GM23338 (cell line): Measurements from ENCODE around the gene SYNGR4. TPM values are rescaled to one million over a fixed set of nuclear protein-coding genes. Genes with fewer than 3 reads are reported as not detected.

Experiments used
- ATAC-seq: fragments of 200-7000 bp; cut with Tn5 transposase; 3 replicates; pipeline ENCODE4 v1.9.1; 2020
- DNase-seq: peaks from one replicate; pipeline ENCODE4 v3.0.0-alpha.2; 2015; ENCODE audit warnings: low spot score
- H2AFZ ChIP-seq: fragments of 200-600 bp; sonication (generic); 2 replicates; pipeline ENCODE4 v1.8.0; 2016; ENCODE audit warnings: antibody characterized with exemption, mild to moderate bottlenecking, moderate library complexity
- H3F3A ChIP-seq: fragments of 200-600 bp; sonication (generic); replicated peaks from 2 replicates; pipeline ENCODE4 v1.8.0; 2017; ENCODE audit warnings: antibody characterized with exemption, mixed run types, low read depth
- H3K27ac ChIP-seq: fragments of 200-600 bp; sonication (generic); 2 replicates; pipeline ENCODE4 v1.6.1; 2016; ENCODE audit warnings: low read depth
- H3K27me3 ChIP-seq: fragments of 200-600 bp; sonication (generic); 2 replicates; pipeline ENCODE4 v1.8.0; 2016; ENCODE audit warnings: mild to moderate bottlenecking, mixed run types, moderate library complexity; ENCODE audit not compliant: insufficient read depth
- H3K36me3 ChIP-seq: fragments of 200-600 bp; sonication (generic); 2 replicates; pipeline ENCODE4 v1.8.0; 2016; ENCODE audit warnings: mild to moderate bottlenecking; ENCODE audit not compliant: insufficient read depth
- H3K4me1 ChIP-seq: fragments of 200-600 bp; sonication (generic); 2 replicates; pipeline ENCODE4 v1.8.0; 2016; ENCODE audit warnings: mild to moderate bottlenecking, moderate library complexity; ENCODE audit not compliant: insufficient read depth
- H3K4me2 ChIP-seq: fragments of 200-600 bp; sonication (generic); 2 replicates; pipeline ENCODE4 v1.7.1; 2017; ENCODE audit warnings: mixed run types
- H3K4me3 ChIP-seq: fragments of 200-600 bp; sonication (generic); 2 replicates; pipeline ENCODE4 v1.6.1; 2016; ENCODE audit warnings: mixed run types
- H3K79me2 ChIP-seq: fragments of 200-600 bp; sonication (generic); replicated peaks from 2 replicates; pipeline ENCODE4 v1.8.0; 2017; ENCODE audit warnings: mild to moderate bottlenecking; ENCODE audit not compliant: insufficient read depth
- H3K9me2 ChIP-seq: fragments of 200-600 bp; sonication (generic); 2 replicates; pipeline ENCODE4 v1.8.0; 2017; ENCODE audit not compliant: insufficient read depth
- H4K20me1 ChIP-seq: fragments of 200-600 bp; sonication (generic); replicated peaks from 2 replicates; pipeline ENCODE4 v1.8.0; 2017; ENCODE audit warnings: mild to moderate bottlenecking; ENCODE audit not compliant: insufficient read depth
- H3K27ac Mint-ChIP-seq: 2 replicates; pipeline ENCODE4 v1.8.0; 2020; ENCODE audit warnings: inconsistent platforms, mild to moderate bottlenecking, moderate library complexity, mixed read lengths
- H3K27me3 Mint-ChIP-seq: 3 replicates; pipeline ENCODE4 v1.8.0; 2022; ENCODE audit warnings: low read depth, mild to moderate bottlenecking, moderate library complexity, mixed read lengths, inconsistent platforms; ENCODE audit not compliant: insufficient read depth, poor library complexity
- H3K36me3 Mint-ChIP-seq: 3 replicates; pipeline ENCODE4 v1.8.0; 2021; ENCODE audit warnings: low read depth, mild to moderate bottlenecking, inconsistent platforms, moderate library complexity, mixed read lengths
- H3K4me1 Mint-ChIP-seq: 3 replicates; pipeline ENCODE4 v1.8.0; 2020; ENCODE audit warnings: mild to moderate bottlenecking, inconsistent platforms, mixed read lengths
- H3K4me3 Mint-ChIP-seq: 3 replicates; pipeline ENCODE4 v1.8.0; 2021; ENCODE audit warnings: moderate library complexity, mild to moderate bottlenecking, inconsistent platforms, mixed read lengths
- H3K9me3 Mint-ChIP-seq: 3 replicates; pipeline ENCODE4 v1.8.0; 2020; ENCODE audit warnings: moderate library complexity, mild to moderate bottlenecking, inconsistent platforms, mixed read lengths
- CREB1 ChIP-seq: fragments of 250-450 bp; sonication (Bioruptor Pico); IDR thresholded peaks from 2 replicates; pipeline ENCODE4 v1.5.0; 2020; ENCODE audit warnings: low read depth, mild to moderate bottlenecking, moderate library complexity
- EZH2 ChIP-seq: fragments of 200-600 bp; sonication (generic); IDR thresholded peaks from one replicate; pipeline ENCODE4 v1.8.0; 2017; ENCODE audit warnings: antibody characterized with exemption, mild to moderate bottlenecking, low read depth; ENCODE audit not compliant: unreplicated experiment
- JUNB ChIP-seq: IDR thresholded peaks from one replicate; pipeline ENCODE4 v1.6.1; 2016; ENCODE audit warnings: antibody characterized with exemption; ENCODE audit not compliant: unreplicated experiment
- POLR2AphosphoS5 ChIP-seq: IDR thresholded peaks from 2 replicates; pipeline ENCODE4 v1.6.1; 2016; ENCODE audit warnings: antibody characterized with exemption, low read depth
- ZNF114 ChIP-seq: fragments of 250-450 bp; sonication (Bioruptor Pico); IDR thresholded peaks from 2 replicates; pipeline ENCODE4 v1.5.0; 2020; ENCODE audit warnings: mild to moderate bottlenecking, moderate library complexity
- ZNF331 ChIP-seq: fragments of 250-450 bp; sonication (Bioruptor Pico); IDR thresholded peaks from 2 replicates; pipeline ENCODE4 v1.5.0; 2020; ENCODE audit warnings: low read depth, mild to moderate bottlenecking, moderate library complexity
- polyA plus RNA-seq: library from polyadenylated mRNA; unstranded; fragments of >200 nt; fragmentation: Nextera tagmentation; extraction: Ambion mirVana; gene quantifications from 2 replicates; pipeline ENCODE4 v1.2.1, GENCODE V29; 2016
- total RNA-seq: library from RNA; depleted of rRNA; stranded (reverse); fragments of >200 nt; shearing (Covaris generic); gene quantifications from 2 replicates; pipeline ENCODE4 v1.2.3, GENCODE V29; 2014
- TF ChIP-seq, protein P1 (sequence below), 2 experiments: fragments of 200-600 bp in 1 of 2; sonication (generic) in 1 of 2; conservative IDR thresholded peaks; 2 replicates each; pipeline versions ENCODE4 v1.5.1 to v1.6.1; 2016 to 2017; ENCODE audit warnings: antibody characterized with exemption in 2 of 2, low read depth in 2 of 2, mild to moderate bottlenecking in 2 of 2, moderate library complexity in 1 of 2
- TF ChIP-seq, protein P2 (sequence below): IDR thresholded peaks from one replicate; pipeline ENCODE4 v1.6.1; 2018; ENCODE audit warnings: antibody characterized with exemption; ENCODE audit not compliant: unreplicated experiment

The SYNGR4 gene
- total and polyA plus RNA-seq, 2 experiments from 2014 or later: not detected

DNA sequence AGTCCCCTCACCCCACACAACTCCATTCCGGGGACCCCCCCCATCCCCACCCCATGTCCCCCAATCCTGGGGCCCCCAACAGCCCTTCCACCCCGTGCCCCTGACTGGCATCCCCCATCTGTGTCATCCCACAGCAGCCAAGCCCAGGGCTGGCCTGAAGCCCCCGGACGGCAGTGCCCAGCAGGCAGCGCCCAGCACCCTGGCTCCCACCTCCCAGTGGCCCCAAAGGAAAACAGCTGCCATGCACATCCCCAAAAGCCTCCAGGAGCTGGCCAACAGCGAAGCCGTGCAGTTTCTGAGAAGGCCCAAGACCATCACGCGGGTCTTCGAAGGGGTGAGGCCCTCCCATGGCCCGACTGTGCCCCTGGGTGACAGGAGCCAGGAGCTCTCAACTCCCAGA is 1.4 kb downstream of the SYNGR4 start:
- peaks cover 10% of the 10 kb centered on the region; the same call in 2 of the 3 replicates for H3K4me1 Mint-ChIP-seq
- ATAC-seq (no peak), DNase-seq (no peak)
- Histone ChIP-seq H3K4me1 (no peaks in the 10 kb centered on the region), H3K4me3 (no peak overlapping the region), H2AFZ (no peak overlapping the region), H3K79me2 (no peaks in the 10 kb centered on the region), H3K36me3 (no peaks in the 10 kb centered on the region), H3K27me3 (no peaks in the 10 kb centered on the region), H3F3A (no peaks in the 10 kb centered on the region), H3K9me2 (no peaks in the 10 kb centered on the region), H4K20me1 (no peaks in the 10 kb centered on the region), H3K4me2 (no peak overlapping the region), H3K27ac (no peak overlapping the region)
- TF ChIP-seq, protein P1, sequence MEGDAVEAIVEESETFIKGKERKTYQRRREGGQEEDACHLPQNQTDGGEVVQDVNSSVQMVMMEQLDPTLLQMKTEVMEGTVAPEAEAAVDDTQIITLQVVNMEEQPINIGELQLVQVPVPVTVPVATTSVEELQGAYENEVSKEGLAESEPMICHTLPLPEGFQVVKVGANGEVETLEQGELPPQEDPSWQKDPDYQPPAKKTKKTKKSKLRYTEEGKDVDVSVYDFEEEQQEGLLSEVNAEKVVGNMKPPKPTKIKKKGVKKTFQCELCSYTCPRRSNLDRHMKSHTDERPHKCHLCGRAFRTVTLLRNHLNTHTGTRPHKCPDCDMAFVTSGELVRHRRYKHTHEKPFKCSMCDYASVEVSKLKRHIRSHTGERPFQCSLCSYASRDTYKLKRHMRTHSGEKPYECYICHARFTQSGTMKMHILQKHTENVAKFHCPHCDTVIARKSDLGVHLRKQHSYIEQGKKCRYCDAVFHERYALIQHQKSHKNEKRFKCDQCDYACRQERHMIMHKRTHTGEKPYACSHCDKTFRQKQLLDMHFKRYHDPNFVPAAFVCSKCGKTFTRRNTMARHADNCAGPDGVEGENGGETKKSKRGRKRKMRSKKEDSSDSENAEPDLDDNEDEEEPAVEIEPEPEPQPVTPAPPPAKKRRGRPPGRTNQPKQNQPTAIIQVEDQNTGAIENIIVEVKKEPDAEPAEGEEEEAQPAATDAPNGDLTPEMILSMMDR (conservative IDR thresholded peaks at IDR 0.05; ENCODE audit: low read depth in 2 of 2): no peak
- no peak for TF ChIP-seq EZH2
- no peak for TF ChIP-seq ZNF331 (CRISPR knock-in tag)
- peaks cover 4% of the 10 kb centered on the region; the same call in 2 of the 3 replicates for H3K36me3 Mint-ChIP-seq
- no peaks in the 10 kb centered on the region; the same call in 2 of the 3 replicates for H3K9me3 Mint-ChIP-seq
- H3K27me3 Mint-ChIP-seq: peaks cover 12% of the 10 kb centered on the region
- H3K27ac Mint-ChIP-seq: no peak overlapping the region
- H3K4me3 Mint-ChIP-seq: no peak overlapping the region

DNA sequence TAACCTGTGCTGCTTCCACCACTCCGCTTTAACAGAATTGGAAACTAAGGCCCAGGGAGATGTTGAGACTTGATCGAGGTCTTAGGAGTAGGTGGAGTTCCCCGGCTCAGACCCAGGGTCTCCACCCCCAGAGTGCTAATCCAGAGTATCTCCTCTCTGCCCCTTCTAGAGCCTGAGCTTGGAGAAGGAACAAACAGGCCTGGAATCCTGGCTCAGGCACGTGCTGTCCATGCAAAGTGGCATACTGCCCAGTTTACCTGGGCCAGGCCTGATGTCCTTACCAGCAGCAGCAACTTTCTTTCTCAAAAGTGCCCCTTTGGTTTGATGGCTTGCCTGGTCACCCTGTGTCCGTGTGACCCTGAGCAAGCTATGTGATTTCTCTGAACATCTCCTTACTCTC is 3.7 kb downstream of the SYNGR4 start:
- Histone ChIP-seq H4K20me1 (no peaks in the 10 kb centered on the region), H3K36me3 (no peaks in the 10 kb centered on the region), H3K27ac (no peak overlapping the region), H3F3A (no peaks in the 10 kb centered on the region), H3K79me2 (no peaks in the 10 kb centered on the region), H3K27me3 (no peaks in the 10 kb centered on the region), H3K4me2 (no peak overlapping the region), H3K4me3 (no peak overlapping the region), H2AFZ (no peak overlapping the region), H3K4me1 (no peaks in the 10 kb centered on the region), H3K9me2 (no peaks in the 10 kb centered on the region)
- H3K4me3 Mint-ChIP-seq: no peak overlapping the region
- no peaks in the 10 kb centered on the region for H3K36me3 Mint-ChIP-seq
- peaks cover 15% of the 10 kb centered on the region for H3K27me3 Mint-ChIP-seq
- no peak for TF ChIP-seq CREB1 (CRISPR knock-in tag)
- TF ChIP-seq EZH2: no peak
- TF ChIP-seq, protein P1 (conservative IDR thresholded peaks at IDR 0.05; ENCODE audit: low read depth in 2 of 2): no peak
- TF ChIP-seq, protein P2, sequence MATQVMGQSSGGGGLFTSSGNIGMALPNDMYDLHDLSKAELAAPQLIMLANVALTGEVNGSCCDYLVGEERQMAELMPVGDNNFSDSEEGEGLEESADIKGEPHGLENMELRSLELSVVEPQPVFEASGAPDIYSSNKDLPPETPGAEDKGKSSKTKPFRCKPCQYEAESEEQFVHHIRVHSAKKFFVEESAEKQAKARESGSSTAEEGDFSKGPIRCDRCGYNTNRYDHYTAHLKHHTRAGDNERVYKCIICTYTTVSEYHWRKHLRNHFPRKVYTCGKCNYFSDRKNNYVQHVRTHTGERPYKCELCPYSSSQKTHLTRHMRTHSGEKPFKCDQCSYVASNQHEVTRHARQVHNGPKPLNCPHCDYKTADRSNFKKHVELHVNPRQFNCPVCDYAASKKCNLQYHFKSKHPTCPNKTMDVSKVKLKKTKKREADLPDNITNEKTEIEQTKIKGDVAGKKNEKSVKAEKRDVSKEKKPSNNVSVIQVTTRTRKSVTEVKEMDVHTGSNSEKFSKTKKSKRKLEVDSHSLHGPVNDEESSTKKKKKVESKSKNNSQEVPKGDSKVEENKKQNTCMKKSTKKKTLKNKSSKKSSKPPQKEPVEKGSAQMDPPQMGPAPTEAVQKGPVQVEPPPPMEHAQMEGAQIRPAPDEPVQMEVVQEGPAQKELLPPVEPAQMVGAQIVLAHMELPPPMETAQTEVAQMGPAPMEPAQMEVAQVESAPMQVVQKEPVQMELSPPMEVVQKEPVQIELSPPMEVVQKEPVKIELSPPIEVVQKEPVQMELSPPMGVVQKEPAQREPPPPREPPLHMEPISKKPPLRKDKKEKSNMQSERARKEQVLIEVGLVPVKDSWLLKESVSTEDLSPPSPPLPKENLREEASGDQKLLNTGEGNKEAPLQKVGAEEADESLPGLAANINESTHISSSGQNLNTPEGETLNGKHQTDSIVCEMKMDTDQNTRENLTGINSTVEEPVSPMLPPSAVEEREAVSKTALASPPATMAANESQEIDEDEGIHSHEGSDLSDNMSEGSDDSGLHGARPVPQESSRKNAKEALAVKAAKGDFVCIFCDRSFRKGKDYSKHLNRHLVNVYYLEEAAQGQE: no peak
- TF ChIP-seq ZNF114 (CRISPR knock-in tag): no peak
- no peak for TF ChIP-seq POLR2AphosphoS5
- no peak for TF ChIP-seq JUNB
- ATAC-seq (no peak), DNase-seq (no peak)
- no peaks in the 10 kb centered on the region; the same call in 2 of the 3 replicates for H3K9me3 Mint-ChIP-seq
- H3K27ac Mint-ChIP-seq: no peak overlapping the region
- H3K4me1 Mint-ChIP-seq: peaks cover 10% of the 10 kb centered on the region
